ENCODE data around the gene LSAMP.

- TF ChIP-seq POLR2A (IDR thresholded peaks at IDR 0.05) (no peak), CTCF (IDR thresholded peaks at IDR 0.05) (no peak)
Observed at GRCh38 chr3:115788921-115789470, 656.3 kb downstream of the LSAMP start.
